T-helper 1 cell treated with Interleukin-12 subunit alpha and Interleukin-12 subunit beta and Interleukin-4 antibody, amounts not matched to agents 30 ng/mL and 1 ng/mL, for 36 hours (primary cell): ENCODE measurements around the gene PLEKHG1. TPM values are rescaled to one million over a fixed set of nuclear protein-coding genes. Genes with fewer than 3 reads are reported as not detected.

Experiments
- intact Hi-C: fragments of 100-400 bp; cut with micrococcal nuclease; formaldehyde crosslinking; loops from one replicate; pipeline ENCODE4 v1.15.1; 2024
- total RNA-seq: library from RNA; stranded (reverse); gene quantifications from 2 replicates; pipeline ENCODE4 v1.2.3, GENCODE V29; 2022

PLEKHG1 gene
- 0.54 and 1.2 TPM in 2 replicates for total RNA-seq

- intact Hi-C loops, result loop anchor here (1.0 to 5.0 kb wide), 3 partner anchors 97 to 218 kb away; no protein-coding TSS in a partner anchor
Measured at GRCh38 chr6:150599199-150600009, at the start of gene PLEKHG1. Gene PLEKHG1 (plus strand): TSS chr6:150599885. CDS start chr6:150733682, 133,797 bp downstream.

- intact Hi-C loops, result no loop called here
Measured at GRCh38 chr6:150550244-150550643, 49.4 kb upstream of the PLEKHG1 start.

GRCh38 chr6:150557043-150557599, 42.6 kb upstream of the PLEKHG1 start:
- intact Hi-C loops, result no loop called here

- intact Hi-C loops, result no loop called here
Measured at GRCh38 chr6:150560004-150560883, 39.4 kb upstream of the PLEKHG1 start.

- intact Hi-C loops, result no loop called here
Measured at GRCh38 chr6:150560884-150561219, 38.8 kb upstream of the PLEKHG1 start.

GRCh38 chr6:150565945-150566344, 33.7 kb upstream of the PLEKHG1 start:
- intact Hi-C loops, result no loop called here

- intact Hi-C loops, result no loop called here
Measured at GRCh38 chr6:150566486-150566885, 33.2 kb upstream of the PLEKHG1 start.

GRCh38 chr6:150567380-150567779, 32.3 kb upstream of the PLEKHG1 start:
- intact Hi-C loops, result no loop called here

GRCh38 chr6:150567823-150568383, 31.8 kb upstream of the PLEKHG1 start:
- intact Hi-C loops, result no loop called here

- intact Hi-C loops, result no loop called here
Measured at GRCh38 chr6:150568560-150568959, 31.1 kb upstream of the PLEKHG1 start.

GRCh38 chr6:150569161-150569560, 30.5 kb upstream of the PLEKHG1 start:
- intact Hi-C loops, result no loop called here

GRCh38 chr6:150573041-150573681, 26.5 kb upstream of the PLEKHG1 start:
- intact Hi-C loops, result no loop called here

- intact Hi-C loops, result no loop called here
Measured at GRCh38 chr6:150575836-150576235, 23.8 kb upstream of the PLEKHG1 start.

GRCh38 chr6:150576651-150577226, 22.9 kb upstream of the PLEKHG1 start:
- intact Hi-C loops, result no loop called here

GRCh38 chr6:150579611-150580010, 20.1 kb upstream of the PLEKHG1 start:
- intact Hi-C loops, result loop anchor here (2.0 kb wide), 1 partner anchor 59 kb away; no protein-coding TSS in a partner anchor

- intact Hi-C loops, result loop anchor here (2.0 kb wide), 1 partner anchor 58 kb away; no protein-coding TSS in a partner anchor
Measured at GRCh38 chr6:150580489-150580888, 19.2 kb upstream of the PLEKHG1 start.

- intact Hi-C loops, result no loop called here
Measured at GRCh38 chr6:150584065-150584464, 15.6 kb upstream of the PLEKHG1 start.

GRCh38 chr6:150584596-150584995, 15.1 kb upstream of the PLEKHG1 start:
- intact Hi-C loops, result no loop called here

- intact Hi-C loops, result no loop called here
Measured at GRCh38 chr6:150586850-150587359, 12.8 kb upstream of the PLEKHG1 start.

GRCh38 chr6:150587637-150588036, 12.0 kb upstream of the PLEKHG1 start:
- intact Hi-C loops, result no loop called here
